Nephron progenitor cell (in vitro differentiated cells): Measurements from ENCODE around the gene IMPDH1.

Experiments used
- DNase-seq: peaks from one replicate; pipeline ENCODE4 v3.0.0; 2021
- H3K27ac Mint-ChIP-seq: 2 replicates; pipeline ENCODE4 v1.8.0; 2021; ENCODE audit warnings: mild to moderate bottlenecking, moderate library complexity, mixed read lengths
- H3K27me3 Mint-ChIP-seq: 2 replicates; pipeline ENCODE4 v1.8.0; 2021; ENCODE audit warnings: mild to moderate bottlenecking, low read depth, mixed read lengths; ENCODE audit not compliant: poor library complexity
- H3K36me3 Mint-ChIP-seq: 2 replicates; pipeline ENCODE4 v1.8.0; 2021; ENCODE audit warnings: low read depth, mixed read lengths
- H3K4me1 Mint-ChIP-seq: 2 replicates; pipeline ENCODE4 v1.8.0; 2021; ENCODE audit warnings: mixed read lengths
- H3K4me3 Mint-ChIP-seq: 2 replicates; pipeline ENCODE4 v1.8.0; 2021; ENCODE audit warnings: mild to moderate bottlenecking, moderate library complexity, mixed read lengths
- H3K9me3 Mint-ChIP-seq: 2 replicates; pipeline ENCODE4 v1.8.0; 2021; ENCODE audit warnings: mild to moderate bottlenecking, moderate library complexity, mixed read lengths
- CTCF ChIP-seq: fragments of 200-600 bp; sonication (generic); IDR thresholded peaks from 2 replicates; pipeline ENCODE4 v1.5.0; 2021; ENCODE audit warnings: antibody characterized with exemption

Gene IMPDH1

GRCh38 chr7:128389085-128389617 lies 20.6 kb downstream of the IMPDH1 start:
- Mint-ChIP-seq H3K4me3 (no peak overlapping the region), H3K36me3 (no peaks in the 10 kb centered on the region), H3K9me3 (no peaks in the 10 kb centered on the region), H3K4me1 (peaks cover 26% of the 10 kb centered on the region), H3K27ac (no peak overlapping the region), H3K27me3 (peaks cover 23% of the 10 kb centered on the region)
- DNase-seq = peak; percentile 31
- no peak for TF ChIP-seq CTCF

GRCh38 chr7:128388145-128388485 lies 21.7 kb downstream of the IMPDH1 start:
- Mint-ChIP-seq H3K27me3 (peaks cover 23% of the 10 kb centered on the region), H3K4me1 (peaks cover 26% of the 10 kb centered on the region), H3K9me3 (no peaks in the 10 kb centered on the region), H3K27ac (no peak overlapping the region), H3K4me3 (no peak overlapping the region), H3K36me3 (no peaks in the 10 kb centered on the region)
- TF ChIP-seq CTCF = no peak
- no peak for DNase-seq

- H3K27me3 Mint-ChIP-seq = peaks cover 27% of the 10 kb centered on the region
- TF ChIP-seq CTCF = peak; percentile 82
- peak; percentile 91 for DNase-seq
- H3K4me1 Mint-ChIP-seq = peaks cover 26% of the 10 kb centered on the region
- H3K9me3 Mint-ChIP-seq = no peaks in the 10 kb centered on the region
- no peak overlapping the region for H3K27ac Mint-ChIP-seq
- H3K36me3 Mint-ChIP-seq = no peaks in the 10 kb centered on the region
- H3K4me3 Mint-ChIP-seq = no peak overlapping the region
Observed at GRCh38 chr7:128387216-128388144, 22.3 kb downstream of the IMPDH1 start.

GRCh38 chr7:128385988-128386925 lies 23.5 kb downstream of the IMPDH1 start:
- Mint-ChIP-seq H3K27me3 (peaks cover 30% of the 10 kb centered on the region), H3K9me3 (no peaks in the 10 kb centered on the region), H3K27ac (no peak overlapping the region), H3K4me3 (no peak overlapping the region), H3K4me1 (peaks cover 29% of the 10 kb centered on the region), H3K36me3 (no peaks in the 10 kb centered on the region)
- no peak for TF ChIP-seq CTCF
- DNase-seq = no peak

- no peaks in the 10 kb centered on the region for H3K36me3 Mint-ChIP-seq
- H3K4me3 Mint-ChIP-seq = no peak overlapping the region
- no peak for TF ChIP-seq CTCF
- no peak for DNase-seq
- H3K4me1 Mint-ChIP-seq = peaks cover 33% of the 10 kb centered on the region
- H3K27ac Mint-ChIP-seq = no peak overlapping the region
- no peaks in the 10 kb centered on the region for H3K9me3 Mint-ChIP-seq
- peaks cover 33% of the 10 kb centered on the region for H3K27me3 Mint-ChIP-seq
Observed at GRCh38 chr7:128384726-128385125, 25.1 kb downstream of the IMPDH1 start.
